SU-DHL-6 (cell line): ENCODE measurements around the gene RASGRP3.

Experiments used
- H2AFZ ChIP-seq: fragments of 200-600 bp; sonication (generic); 2 replicates; pipeline ENCODE4 v1.6.1; 2014; ENCODE audit warnings: low read depth, mild to moderate bottlenecking, moderate library complexity, mixed read lengths, antibody characterized with exemption, low read length; ENCODE audit not compliant: severe bottlenecking
- H3F3A ChIP-seq: fragments of 200-600 bp; shearing (Covaris generic); 2 replicates; pipeline ENCODE4 v1.6.0; 2016; ENCODE audit warnings: antibody characterized with exemption, mild to moderate bottlenecking; ENCODE audit not compliant: insufficient read depth
- H3K27ac ChIP-seq: fragments of 200-600 bp; sonication (generic); 2 replicates; pipeline ENCODE4 v1.5.1; 2016; ENCODE audit warnings: low read depth, mild to moderate bottlenecking, low read length, moderate library complexity, mixed read lengths
- H3K27me3 ChIP-seq: fragments of 200-600 bp; sonication (generic), shearing (Covaris generic); 2 replicates; pipeline ENCODE4 v1.6.0; 2014; ENCODE audit warnings: mild to moderate bottlenecking, low read length
- H3K36me3 ChIP-seq: fragments of 200-600 bp; sonication (generic); 2 replicates; pipeline ENCODE4 v1.6.1; 2014; ENCODE audit warnings: mild to moderate bottlenecking, low read length, mixed read lengths
- H3K4me2 ChIP-seq: fragments of 300-600, 200-600 bp; shearing (Covaris generic), sonication (generic); 2 replicates; pipeline ENCODE4 v1.6.0; 2014; ENCODE audit warnings: low read length, low read depth, mild to moderate bottlenecking; ENCODE audit not compliant: poor library complexity, severe bottlenecking
- H3K4me3 ChIP-seq: fragments of 200-600 bp; sonication (generic); 2 replicates; pipeline ENCODE4 v1.5.1; 2014; ENCODE audit warnings: antibody characterized with exemption, low read length, mild to moderate bottlenecking, mixed read lengths; ENCODE audit not compliant: insufficient read depth, poor library complexity, severe bottlenecking
- H3K79me2 ChIP-seq: fragments of 200-600 bp; sonication (generic); 2 replicates; pipeline ENCODE4 v1.6.1; 2014; ENCODE audit warnings: mild to moderate bottlenecking, low read length, moderate library complexity; ENCODE audit not compliant: insufficient read depth
- H3K9ac ChIP-seq: fragments of 200-600 bp; sonication (generic); 2 replicates; pipeline ENCODE4 v1.7.0; 2014; ENCODE audit warnings: mild to moderate bottlenecking, low read length
- H3K9me2 ChIP-seq: fragments of 200-600 bp; sonication (generic); replicated peaks from 2 replicates; pipeline ENCODE4 v1.6.1; 2014; ENCODE audit warnings: low read length; ENCODE audit not compliant: insufficient read depth
- H3K9me3 ChIP-seq: fragments of 200-600 bp; sonication (generic); 2 replicates; pipeline ENCODE4 v1.6.1; 2014; ENCODE audit warnings: low read length, mixed read lengths; ENCODE audit not compliant: insufficient read depth
- H4K20me1 ChIP-seq: fragments of 200-600 bp; sonication (generic); 2 replicates; pipeline ENCODE4 v1.6.1; 2014; ENCODE audit warnings: low read depth, mild to moderate bottlenecking, antibody characterized with exemption, low read length, moderate library complexity, mixed read lengths
- EZH2phosphoT487 ChIP-seq: fragments of 200-600 bp; sonication (generic), shearing (Covaris generic); conservative IDR thresholded peaks from 2 replicates; pipeline ENCODE4 v1.6.1; 2018; ENCODE audit warnings: mild to moderate bottlenecking, antibody characterized with exemption, low read length, moderate library complexity, mixed read lengths
- TF ChIP-seq, protein P1 (sequence below): fragments of 200-600 bp; sonication (generic); IDR thresholded peaks from one replicate; pipeline ENCODE4 v1.5.1; 2017; ENCODE audit warnings: antibody characterized with exemption, mild to moderate bottlenecking, low read length, moderate library complexity; ENCODE audit not compliant: insufficient read depth, poor library complexity, severe bottlenecking

Gene RASGRP3

DNA sequence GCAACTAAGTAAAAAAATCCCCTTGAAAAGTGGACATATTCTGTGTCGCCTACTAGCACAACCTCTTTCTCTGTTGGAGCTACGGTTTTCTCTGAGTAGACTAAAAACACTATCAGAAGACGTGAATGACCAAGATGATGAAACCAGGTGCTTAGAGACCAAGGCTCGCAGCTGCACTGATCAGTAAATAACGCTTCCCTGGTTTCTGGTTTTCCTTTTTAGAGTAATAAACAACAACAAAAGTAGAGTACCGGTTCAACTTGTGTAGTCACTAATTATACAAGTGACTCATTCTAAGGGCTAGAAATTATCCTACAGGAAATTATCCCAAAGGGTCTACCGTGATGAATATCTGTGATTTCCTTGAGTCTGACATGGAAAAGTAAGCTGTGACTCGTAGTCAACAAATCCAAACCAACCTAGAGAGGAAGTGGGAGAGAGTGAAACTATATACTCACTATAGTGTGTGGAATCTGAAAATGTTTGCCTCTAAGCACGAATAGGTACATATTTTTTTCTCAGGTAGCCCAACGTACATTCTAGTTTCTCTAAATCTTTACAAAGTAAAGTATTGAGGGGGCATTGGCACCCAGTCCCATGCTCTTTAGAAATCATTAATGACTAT is 17.8 kb downstream of the RASGRP3 start:
- Histone ChIP-seq H3K4me2 (peak overlapping the region; percentile 75), H3K27ac (peak overlapping the region; percentile 97), H3K9me3 (no peaks in the 10 kb centered on the region), H3K36me3 (peaks cover 18% of the 10 kb centered on the region), H3K9me2 (no peaks in the 10 kb centered on the region), H2AFZ (no peak overlapping the region), H4K20me1 (no peaks in the 10 kb centered on the region), H3F3A (peaks cover 100% of the 10 kb centered on the region), H3K27me3 (no peaks in the 10 kb centered on the region), H3K4me3 (peak overlapping the region; percentile 31), H3K9ac (peak overlapping the region; percentile 63), H3K79me2 (peaks cover 99% of the 10 kb centered on the region)
- TF ChIP-seq, protein P1, sequence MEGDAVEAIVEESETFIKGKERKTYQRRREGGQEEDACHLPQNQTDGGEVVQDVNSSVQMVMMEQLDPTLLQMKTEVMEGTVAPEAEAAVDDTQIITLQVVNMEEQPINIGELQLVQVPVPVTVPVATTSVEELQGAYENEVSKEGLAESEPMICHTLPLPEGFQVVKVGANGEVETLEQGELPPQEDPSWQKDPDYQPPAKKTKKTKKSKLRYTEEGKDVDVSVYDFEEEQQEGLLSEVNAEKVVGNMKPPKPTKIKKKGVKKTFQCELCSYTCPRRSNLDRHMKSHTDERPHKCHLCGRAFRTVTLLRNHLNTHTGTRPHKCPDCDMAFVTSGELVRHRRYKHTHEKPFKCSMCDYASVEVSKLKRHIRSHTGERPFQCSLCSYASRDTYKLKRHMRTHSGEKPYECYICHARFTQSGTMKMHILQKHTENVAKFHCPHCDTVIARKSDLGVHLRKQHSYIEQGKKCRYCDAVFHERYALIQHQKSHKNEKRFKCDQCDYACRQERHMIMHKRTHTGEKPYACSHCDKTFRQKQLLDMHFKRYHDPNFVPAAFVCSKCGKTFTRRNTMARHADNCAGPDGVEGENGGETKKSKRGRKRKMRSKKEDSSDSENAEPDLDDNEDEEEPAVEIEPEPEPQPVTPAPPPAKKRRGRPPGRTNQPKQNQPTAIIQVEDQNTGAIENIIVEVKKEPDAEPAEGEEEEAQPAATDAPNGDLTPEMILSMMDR = no peak
- no peak for TF ChIP-seq EZH2phosphoT487

DNA sequence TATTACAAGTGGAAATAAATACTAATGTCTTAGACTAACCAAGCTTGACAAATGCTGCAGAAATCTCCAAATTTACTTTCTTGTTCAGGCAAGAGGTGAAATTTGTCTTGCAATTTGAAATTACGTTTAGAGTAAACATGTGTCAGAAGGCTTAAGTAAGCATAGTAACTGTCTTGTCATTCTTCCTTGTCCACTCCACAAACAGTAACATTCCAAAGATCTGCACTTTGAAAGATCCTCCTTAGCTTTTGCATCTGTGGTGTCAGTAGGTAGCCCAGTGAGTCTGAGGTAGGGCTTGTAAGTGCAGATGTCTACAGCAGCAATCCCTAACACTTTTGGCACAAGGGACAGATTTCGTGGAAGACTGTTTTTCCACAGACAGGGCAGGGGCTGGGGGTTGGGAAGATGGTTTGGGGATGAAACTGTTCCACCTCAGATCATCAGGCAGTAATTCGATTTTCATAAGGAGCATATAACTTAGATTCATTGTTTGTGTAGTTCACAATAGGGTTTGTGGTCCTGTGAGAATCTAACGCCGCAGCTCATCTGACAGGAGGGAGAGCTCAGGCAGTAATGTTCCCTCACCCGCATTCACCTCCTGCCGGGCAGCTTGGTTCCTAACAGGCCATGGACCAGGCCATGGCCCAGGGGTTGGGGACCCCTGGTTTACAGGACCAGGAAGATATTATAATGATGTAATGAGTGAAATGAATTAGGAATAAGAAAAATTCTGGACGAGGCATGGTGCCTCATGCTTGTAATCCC is 18.6 kb downstream of the RASGRP3 start:
- peak overlapping the region; percentile 75 for H3K4me2 ChIP-seq
- no peaks in the 10 kb centered on the region for H3K27me3 ChIP-seq
- peak overlapping the region; percentile 63 for H3K9ac ChIP-seq
- H3K4me3 ChIP-seq = peak overlapping the region; percentile 23
- H4K20me1 ChIP-seq = no peaks in the 10 kb centered on the region
- peaks cover 100% of the 10 kb centered on the region for H3F3A ChIP-seq
- no peak overlapping the region for H2AFZ ChIP-seq
- H3K9me3 ChIP-seq = no peaks in the 10 kb centered on the region
- TF ChIP-seq, protein P1 = no peak
- TF ChIP-seq EZH2phosphoT487 = no peak
- peaks cover 24% of the 10 kb centered on the region for H3K36me3 ChIP-seq
- peak overlapping the region; percentile 97 for H3K27ac ChIP-seq
- H3K9me2 ChIP-seq = no peaks in the 10 kb centered on the region
- H3K79me2 ChIP-seq = peaks cover 99% of the 10 kb centered on the region

DNA sequence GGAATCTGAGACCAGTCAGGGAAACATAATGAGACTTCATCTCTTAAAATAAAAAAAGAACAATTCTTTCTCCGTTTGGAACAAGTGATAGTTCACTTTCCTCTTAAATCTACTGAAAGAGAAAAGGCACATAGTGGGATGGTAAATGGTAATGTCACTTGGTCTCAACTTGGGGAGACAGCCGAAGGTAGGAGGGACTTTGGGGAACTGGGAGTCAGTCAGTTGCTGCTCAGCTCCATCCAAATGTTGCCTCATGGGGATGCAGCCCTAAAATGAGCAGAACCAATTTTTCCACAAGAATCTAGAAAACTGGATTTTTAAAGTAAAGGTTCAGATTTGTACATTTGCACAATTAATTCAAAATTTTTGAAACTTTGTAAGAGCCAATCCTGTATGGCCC is 19.2 kb downstream of the RASGRP3 start:
- H3K9me3 ChIP-seq = no peaks in the 10 kb centered on the region
- H4K20me1 ChIP-seq = no peaks in the 10 kb centered on the region
- H3K4me3 ChIP-seq = peak overlapping the region; percentile 23
- peaks cover 22% of the 10 kb centered on the region for H3K36me3 ChIP-seq
- H3K79me2 ChIP-seq = peaks cover 99% of the 10 kb centered on the region
- no peaks in the 10 kb centered on the region for H3K9me2 ChIP-seq
- H3K9ac ChIP-seq = peak overlapping the region; percentile 63
- H3K4me2 ChIP-seq = peak overlapping the region; percentile 75
- H2AFZ ChIP-seq = no peak overlapping the region
- no peaks in the 10 kb centered on the region for H3K27me3 ChIP-seq
- TF ChIP-seq, protein P1 = no peak
- no peak for TF ChIP-seq EZH2phosphoT487
- peaks cover 96% of the 10 kb centered on the region for H3F3A ChIP-seq
- peak overlapping the region; percentile 97 for H3K27ac ChIP-seq
